H1 (cell line): Measurements from ENCODE around the gene TWIST2.

ENCODE experiments used
- ASH2L ChIP-seq: fragments of 200-600, 300-600 bp; sonication (generic); IDR thresholded peaks from one replicate; pipeline ENCODE4 v1.7.1; 2017; ENCODE audit warnings: low read length
- CHD2 ChIP-seq: IDR thresholded peaks from 2 replicates; pipeline ENCODE4 v1.6.1; 2012; ENCODE audit warnings: low read length, improper control_type of control experiment
- CTCF ChIP-seq, 3 experiments: IDR thresholded peaks; 1 replicate in 2 of 3; 2 replicates in 1 of 3; pipeline versions ENCODE4 v1.5.1 to v1.6.1; 2011; ENCODE audit warnings: low read length in 3 of 3, mild to moderate bottlenecking in 3 of 3, inconsistent platforms in 2 of 3, low read depth in 1 of 3, moderate library complexity in 1 of 3; ENCODE audit not compliant: insufficient read depth in 1 of 3; ENCODE audit errors: control extremely low read depth in 1 of 3
- HDAC2 ChIP-seq, 2 experiments: fragments of 300-600 bp in 1 of 2; sonication (generic) in 1 of 2; IDR thresholded peaks; 2 replicates each; pipeline ENCODE4 v1.6.1; 2011 to 2012; ENCODE audit warnings: low read depth in 2 of 2, low read length in 2 of 2, mild to moderate bottlenecking in 2 of 2, moderate library complexity in 2 of 2, borderline replicate concordance in 1 of 2, inconsistent platforms in 1 of 2
- POLR2A ChIP-seq, 2 experiments: IDR thresholded peaks; 1 replicate in 1 of 2; 2 replicates in 1 of 2; pipeline ENCODE4 v1.6.1; 2011; ENCODE audit warnings: low read depth in 2 of 2, low read length in 2 of 2, mild to moderate bottlenecking in 2 of 2; ENCODE audit errors: control extremely low read depth in 1 of 2
- RBBP5 ChIP-seq: IDR thresholded peaks from 2 replicates; pipeline ENCODE4 v1.7.1; 2012; ENCODE audit warnings: low read depth, mild to moderate bottlenecking, inconsistent platforms, low read length, moderate library complexity, borderline replicate concordance
- SIN3A ChIP-seq, 2 experiments: IDR thresholded peaks in 1 of 2; conservative IDR thresholded peaks in 1 of 2; 2 replicates each; pipeline ENCODE4 v1.6.1; 2011 to 2012; ENCODE audit warnings: low read length in 2 of 2, improper control_type of control experiment in 1 of 2, low read depth in 1 of 2, mild to moderate bottlenecking in 1 of 2
- SP1 ChIP-seq: IDR thresholded peaks from 2 replicates; pipeline ENCODE4 v1.6.1; 2011; ENCODE audit warnings: low read depth, low read length
- TAF7 ChIP-seq: optimal IDR thresholded peaks from 2 replicates; pipeline ENCODE3; 2011; ENCODE audit warnings: low read depth, mild to moderate bottlenecking, inconsistent platforms, low read length, moderate library complexity, borderline replicate concordance
- YY1 ChIP-seq: IDR thresholded peaks from 2 replicates; pipeline ENCODE4 v1.6.1; 2011; ENCODE audit warnings: low read depth, mild to moderate bottlenecking, low read length
- ZNF274 ChIP-seq: IDR thresholded peaks from 2 replicates; pipeline ENCODE4 v1.7.0; 2012; ENCODE audit warnings: low read length, borderline replicate concordance; ENCODE audit errors: extremely low read depth

- no peak for TF ChIP-seq CTCF (IDR thresholded peaks at IDR 0.05; ENCODE audit: control extremely low read depth in 1 of 3, insufficient read depth in 1 of 3, low read depth in 1 of 3, low read length in 3 of 3)
- TF ChIP-seq RBBP5 = no peak
- TF ChIP-seq YY1 = no peak
- TF ChIP-seq SIN3A (conservative IDR thresholded peaks at IDR 0.05 in 1 of 2, IDR thresholded peaks at IDR 0.05 in 1 of 2; ENCODE audit: low read depth in 1 of 2, low read length in 2 of 2) = no peak
- TF ChIP-seq POLR2A (IDR thresholded peaks at IDR 0.05; ENCODE audit: control extremely low read depth in 1 of 2, low read depth in 2 of 2, low read length in 2 of 2) = no peak
- no peak for TF ChIP-seq ZNF274
- TF ChIP-seq ASH2L = no peak
- no peak for TF ChIP-seq CHD2
- TF ChIP-seq SP1 = no peak
- TF ChIP-seq TAF7 = no peak
- no peak for TF ChIP-seq HDAC2 (IDR thresholded peaks at IDR 0.05; ENCODE audit: borderline replicate concordance in 1 of 2, low read depth in 2 of 2, low read length in 2 of 2)
Measured at GRCh38 chr2:238821391-238821790, 26.5 kb upstream of the TWIST2 start.
